ENCODE measurements around the gene CATSPER2.
"Not testable (repeated sequence)": the region's sequence is repeated elsewhere in the genome, so short reads cannot be mapped to it uniquely, and the experiment has no call there.

GRCh38 chr15:43622068-43622799 lies 26.4 kb downstream of the CATSPER2 start:
- not testable (repeated sequence) for TF ChIP-seq SMC3 (conservative IDR thresholded peaks at IDR 0.05; ENCODE audit: poor library complexity); TAF1 (IDR thresholded peaks at IDR 0.05; ENCODE audit: low read depth); POLR2AphosphoS5 (IDR thresholded peaks at IDR 0.05)
- TF ChIP-seq, protein P1, sequence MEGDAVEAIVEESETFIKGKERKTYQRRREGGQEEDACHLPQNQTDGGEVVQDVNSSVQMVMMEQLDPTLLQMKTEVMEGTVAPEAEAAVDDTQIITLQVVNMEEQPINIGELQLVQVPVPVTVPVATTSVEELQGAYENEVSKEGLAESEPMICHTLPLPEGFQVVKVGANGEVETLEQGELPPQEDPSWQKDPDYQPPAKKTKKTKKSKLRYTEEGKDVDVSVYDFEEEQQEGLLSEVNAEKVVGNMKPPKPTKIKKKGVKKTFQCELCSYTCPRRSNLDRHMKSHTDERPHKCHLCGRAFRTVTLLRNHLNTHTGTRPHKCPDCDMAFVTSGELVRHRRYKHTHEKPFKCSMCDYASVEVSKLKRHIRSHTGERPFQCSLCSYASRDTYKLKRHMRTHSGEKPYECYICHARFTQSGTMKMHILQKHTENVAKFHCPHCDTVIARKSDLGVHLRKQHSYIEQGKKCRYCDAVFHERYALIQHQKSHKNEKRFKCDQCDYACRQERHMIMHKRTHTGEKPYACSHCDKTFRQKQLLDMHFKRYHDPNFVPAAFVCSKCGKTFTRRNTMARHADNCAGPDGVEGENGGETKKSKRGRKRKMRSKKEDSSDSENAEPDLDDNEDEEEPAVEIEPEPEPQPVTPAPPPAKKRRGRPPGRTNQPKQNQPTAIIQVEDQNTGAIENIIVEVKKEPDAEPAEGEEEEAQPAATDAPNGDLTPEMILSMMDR (IDR thresholded peaks at IDR 0.05; ENCODE audit: poor library complexity, severe bottlenecking): not testable (repeated sequence)

Data from neural cell (in vitro differentiated cells).